Activated CD8-positive, alpha-beta memory T cell treated with anti-CD3 and anti-CD28 coated beads for 4 hours (primary cell): ENCODE results near the gene LIPA.
A peak's percentile ranks its signal among the peaks of the same experiment; 100 is the strongest.

Experiments
- DNase-seq, 2 donors: peaks; one replicate each; pipeline ENCODE4 v3.0.0-alpha.2; 2020; ENCODE audit warnings: low read depth in 2 of 2

LIPA gene

DNA sequence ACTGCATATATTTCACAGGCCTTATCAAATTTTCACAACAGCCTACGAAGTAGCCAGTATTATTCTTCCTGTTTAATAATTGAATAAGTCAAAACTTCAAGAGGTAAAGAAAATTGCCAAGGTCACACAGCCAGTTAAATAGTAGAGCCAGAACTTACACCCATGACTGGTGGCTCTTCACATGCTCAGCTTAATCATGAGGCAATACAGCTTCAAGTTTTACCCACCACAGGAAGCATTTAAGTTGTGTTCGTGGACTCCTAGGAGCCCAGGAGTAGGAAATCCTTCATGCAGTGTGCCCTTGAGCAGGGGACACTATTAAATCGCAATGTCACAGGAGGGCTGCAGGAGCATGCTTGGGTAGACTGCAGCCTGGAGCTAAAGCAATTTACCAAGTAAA is 11.1 kb downstream of the LIPA start:
- DNase-seq = no peak

- DNase-seq = no peak
These were observed 12.5 kb downstream of the LIPA start for GRCh38 chr10:89238956-89239644.

- DNase-seq = no peak
These were observed 13.7 kb downstream of the LIPA start for GRCh38 chr10:89237849-89238248.

DNA sequence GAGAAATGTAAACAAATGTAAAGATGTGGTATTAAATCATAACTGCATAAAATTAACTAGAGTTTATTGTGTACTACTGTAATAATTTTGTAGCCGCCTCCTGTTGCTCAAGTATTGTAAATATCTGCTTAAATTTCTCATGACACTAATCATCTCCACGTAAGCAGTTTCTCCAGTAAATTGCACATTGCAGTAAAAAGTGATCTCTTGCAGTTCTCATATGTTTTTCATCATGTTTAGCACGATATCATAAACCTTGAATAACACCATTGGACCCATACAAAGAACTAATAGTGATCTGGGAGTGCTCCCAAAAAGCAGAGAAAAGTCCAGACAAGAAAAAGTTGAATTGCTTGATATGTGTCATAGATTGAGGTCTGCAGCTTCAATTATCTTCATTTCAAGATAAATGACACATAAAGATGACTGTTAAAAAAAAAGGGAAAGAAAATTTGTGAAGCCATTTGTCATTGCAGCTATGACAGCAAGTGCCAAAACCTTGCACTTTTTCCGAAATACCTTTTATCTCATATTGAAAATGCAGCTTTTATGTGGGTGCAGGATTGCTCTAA is 15.3 kb downstream of the LIPA start:
- DNase-seq = no peak

DNA sequence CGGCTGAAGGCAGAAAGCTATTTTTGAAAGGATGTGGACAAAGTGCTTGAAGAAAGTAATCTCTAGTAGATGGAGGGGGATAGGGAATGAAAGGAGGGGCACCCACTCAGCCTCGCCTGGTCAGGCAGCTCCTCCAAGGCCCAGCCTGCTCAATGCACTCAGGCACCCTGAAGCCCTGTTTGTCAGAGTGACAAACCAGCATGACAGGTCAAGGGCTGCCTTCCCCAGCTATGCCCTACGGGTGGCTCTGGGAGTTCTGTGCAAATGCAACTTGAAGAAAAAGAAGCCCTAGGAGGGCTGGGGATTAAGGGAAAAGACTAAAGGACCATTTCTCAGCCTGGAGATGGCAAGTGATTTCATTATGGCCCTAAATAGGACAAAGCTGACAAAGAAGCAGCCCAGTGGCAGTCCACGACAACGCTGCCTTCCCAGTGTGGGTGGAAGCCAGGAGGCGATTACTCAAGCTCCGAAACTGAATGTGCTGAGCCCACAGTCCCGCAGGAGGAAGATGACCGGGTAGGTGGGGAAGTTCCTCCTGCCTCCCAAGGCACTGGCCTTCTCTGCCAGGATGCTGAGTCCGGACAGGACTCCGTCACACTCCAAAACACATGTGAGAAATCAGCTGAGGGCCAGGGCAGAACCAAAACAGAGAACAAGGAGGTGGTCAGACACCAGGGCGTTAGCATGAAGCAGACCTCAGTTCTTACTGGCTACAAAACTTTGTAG is 16.3 kb downstream of the LIPA start:
- DNase-seq = no peak

DNA sequence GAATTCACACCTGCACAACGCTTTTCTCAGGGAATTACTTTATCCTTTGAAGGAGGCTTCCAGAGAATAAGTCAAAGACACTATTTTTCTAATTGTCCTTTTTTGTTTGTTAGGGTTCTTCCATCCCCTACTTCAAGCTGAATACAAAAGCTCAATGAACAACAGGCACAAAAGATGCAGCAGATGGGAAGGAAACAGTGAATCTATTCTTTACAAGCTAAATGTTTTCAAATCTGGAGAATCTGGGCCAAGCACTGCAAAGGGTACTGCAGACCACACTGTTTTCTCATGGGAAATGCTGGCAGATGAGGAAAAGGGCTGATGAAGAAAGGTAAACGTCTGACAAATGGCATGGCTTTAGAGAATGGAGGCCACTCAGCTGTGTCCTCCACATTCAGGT is 18.5 kb downstream of the LIPA start:
- no peak for DNase-seq

GRCh38 chr10:89228962-89229361 is 22.6 kb downstream of the LIPA start:
- DNase-seq = no peak

GRCh38 chr10:89228146-89228545 is 23.4 kb downstream of the LIPA start:
- DNase-seq = no peak

DNA sequence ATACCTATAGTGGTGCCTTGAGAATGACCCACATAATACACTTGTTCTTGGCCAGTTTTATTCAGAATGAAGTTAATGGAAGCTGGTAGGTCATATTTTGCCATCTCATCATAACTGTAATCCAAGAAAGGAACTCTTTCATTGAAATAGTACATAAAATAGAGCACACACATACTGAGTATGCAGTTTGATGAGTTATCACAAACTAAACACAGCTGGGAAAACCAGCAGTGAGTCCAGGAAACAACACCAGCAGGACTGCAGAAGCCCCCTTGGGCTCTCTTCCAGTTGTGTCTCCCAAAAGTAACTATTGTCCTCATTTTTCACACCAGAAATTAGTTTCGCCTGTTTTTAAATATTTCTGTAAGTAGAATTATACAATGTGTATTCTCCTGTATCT is 24.7 kb downstream of the LIPA start:
- DNase-seq = no peak

DNA sequence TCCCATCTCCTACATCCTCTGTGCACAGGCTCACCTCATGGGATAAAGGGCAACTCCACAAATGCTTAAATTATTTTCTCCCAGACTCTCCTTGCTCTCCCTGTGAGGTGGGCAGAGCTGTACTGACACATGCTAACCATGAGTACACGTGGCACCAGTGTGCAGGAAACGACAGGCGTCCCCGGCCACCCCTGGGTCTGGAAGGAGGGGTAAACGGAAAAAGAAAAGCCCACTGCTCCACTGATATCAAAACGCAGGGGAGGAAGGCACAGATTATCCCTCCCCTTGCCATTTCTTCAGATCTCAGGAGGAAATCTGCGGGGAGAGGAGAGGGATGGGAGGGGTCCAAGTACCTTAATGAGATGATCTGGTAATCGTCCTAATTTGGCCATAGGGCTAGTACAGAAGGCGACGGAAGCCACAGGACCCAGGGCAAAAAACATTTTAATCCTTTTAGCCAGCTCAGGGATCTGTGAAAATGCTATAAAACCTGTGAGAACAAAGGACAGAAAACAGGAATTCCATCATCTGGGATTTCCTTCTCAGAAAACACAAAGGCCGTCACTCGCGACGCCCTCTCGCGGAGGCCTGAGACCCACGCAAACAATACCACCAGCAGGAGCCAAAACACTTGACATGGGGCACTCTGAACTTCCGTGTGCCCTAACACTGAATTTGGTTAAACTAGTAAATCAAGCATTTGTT is 26.7 kb downstream of the LIPA start:
- no peak for DNase-seq

GRCh38 chr10:89221919-89222318 is 29.7 kb downstream of the LIPA start:
- DNase-seq = no peak

DNA sequence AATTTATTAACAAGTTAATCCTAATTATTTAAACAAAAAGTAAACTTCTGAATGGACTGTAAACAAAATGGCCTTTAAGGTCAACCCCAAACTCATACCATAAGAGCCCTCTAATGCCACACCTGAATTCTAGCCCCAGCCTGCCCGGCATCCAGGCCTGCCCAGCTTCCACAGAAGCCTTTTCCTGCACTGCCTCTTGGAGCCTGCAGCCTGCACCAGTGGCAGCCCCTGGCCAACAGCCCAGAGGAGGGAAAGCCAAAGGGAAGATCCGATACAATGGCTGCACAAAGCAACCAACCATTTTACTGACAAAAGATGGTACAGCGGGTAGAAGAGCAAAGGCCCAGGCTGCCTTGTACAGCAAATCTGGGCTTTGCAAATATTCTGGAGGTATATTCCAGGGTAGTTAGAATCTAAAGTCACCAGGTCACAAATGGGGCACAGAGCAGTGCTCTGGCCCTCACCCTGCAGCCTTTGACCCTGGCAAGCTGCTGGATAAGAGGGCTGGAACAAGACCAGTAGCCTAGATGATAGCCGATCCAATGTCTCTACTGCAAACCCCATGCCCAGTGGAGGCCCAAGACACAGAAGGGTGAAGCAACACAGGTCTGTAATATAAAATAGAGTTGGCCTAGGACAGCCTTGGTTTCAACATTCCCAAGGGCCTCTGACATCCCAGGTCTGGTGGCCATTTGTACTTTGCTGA is 31.9 kb downstream of the LIPA start:
- no peak for DNase-seq

- DNase-seq = peak; percentile 41 to 46
These were observed 34.3 kb downstream of the LIPA start for GRCh38 chr10:89217057-89217990.

DNA sequence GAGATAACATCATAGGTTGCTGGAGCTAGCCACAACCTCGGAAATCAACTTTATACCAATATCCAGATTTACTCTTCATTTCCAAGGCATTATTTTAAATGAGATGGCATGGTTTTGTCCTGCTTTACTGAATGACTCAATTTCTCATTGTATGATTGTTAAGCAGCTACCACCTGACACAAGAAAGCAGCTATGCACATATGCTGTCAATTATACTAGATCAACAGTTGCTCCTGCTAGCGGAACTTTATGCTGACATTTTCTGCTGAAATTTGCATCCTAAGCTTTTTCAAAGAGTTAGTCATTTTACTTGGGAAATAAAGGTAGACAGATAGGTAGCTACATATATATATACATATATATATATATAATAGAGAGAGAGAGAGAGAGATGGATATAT is 35.5 kb downstream of the LIPA start:
- DNase-seq = no peak

GRCh38 chr10:89215511-89215910 is 36.1 kb downstream of the LIPA start:
- DNase-seq = no peak

GRCh38 chr10:89214566-89215165 is 36.9 kb downstream of the LIPA start:
- no peak for DNase-seq

DNA sequence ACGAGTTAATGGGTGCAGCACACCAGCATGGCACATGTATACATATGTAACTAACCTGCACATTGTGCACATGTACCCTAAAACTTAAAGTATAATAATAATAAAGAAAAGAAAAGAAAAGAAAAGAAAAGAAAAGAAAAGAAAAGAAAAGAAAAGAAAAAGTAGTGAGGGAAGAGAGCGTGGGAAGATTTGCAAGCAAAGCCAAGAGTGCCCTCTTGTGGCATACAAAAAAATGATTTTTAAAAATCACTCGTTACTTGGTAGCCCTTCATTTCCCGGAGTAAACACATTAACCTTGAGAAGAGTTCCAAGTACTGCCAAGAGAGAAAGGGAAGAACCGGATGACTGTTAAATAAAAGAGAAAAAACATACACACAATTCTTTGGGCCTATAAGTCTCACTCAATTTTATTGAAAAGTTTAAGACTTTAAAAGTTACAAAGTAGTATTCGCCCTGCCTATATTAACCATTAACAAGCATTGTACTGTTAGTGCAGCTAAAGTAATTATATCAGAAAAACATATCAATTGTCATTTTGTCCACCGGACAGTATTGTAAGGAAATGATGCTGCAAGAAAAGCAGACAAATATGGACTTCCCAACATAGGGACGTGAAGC is 38.3 kb downstream of the LIPA start:
- no peak for DNase-seq

GRCh38 chr10:89210794-89211425 is 40.7 kb downstream of the LIPA start:
- no peak for DNase-seq

- DNase-seq = no peak
These were observed 41.9 kb downstream of the LIPA start for GRCh38 chr10:89209718-89210117.
